ENCODE data around the gene PKD1.
A peak's percentile ranks its signal among the peaks of the same experiment; 100 is the strongest.

The PKD1 gene

DNA sequence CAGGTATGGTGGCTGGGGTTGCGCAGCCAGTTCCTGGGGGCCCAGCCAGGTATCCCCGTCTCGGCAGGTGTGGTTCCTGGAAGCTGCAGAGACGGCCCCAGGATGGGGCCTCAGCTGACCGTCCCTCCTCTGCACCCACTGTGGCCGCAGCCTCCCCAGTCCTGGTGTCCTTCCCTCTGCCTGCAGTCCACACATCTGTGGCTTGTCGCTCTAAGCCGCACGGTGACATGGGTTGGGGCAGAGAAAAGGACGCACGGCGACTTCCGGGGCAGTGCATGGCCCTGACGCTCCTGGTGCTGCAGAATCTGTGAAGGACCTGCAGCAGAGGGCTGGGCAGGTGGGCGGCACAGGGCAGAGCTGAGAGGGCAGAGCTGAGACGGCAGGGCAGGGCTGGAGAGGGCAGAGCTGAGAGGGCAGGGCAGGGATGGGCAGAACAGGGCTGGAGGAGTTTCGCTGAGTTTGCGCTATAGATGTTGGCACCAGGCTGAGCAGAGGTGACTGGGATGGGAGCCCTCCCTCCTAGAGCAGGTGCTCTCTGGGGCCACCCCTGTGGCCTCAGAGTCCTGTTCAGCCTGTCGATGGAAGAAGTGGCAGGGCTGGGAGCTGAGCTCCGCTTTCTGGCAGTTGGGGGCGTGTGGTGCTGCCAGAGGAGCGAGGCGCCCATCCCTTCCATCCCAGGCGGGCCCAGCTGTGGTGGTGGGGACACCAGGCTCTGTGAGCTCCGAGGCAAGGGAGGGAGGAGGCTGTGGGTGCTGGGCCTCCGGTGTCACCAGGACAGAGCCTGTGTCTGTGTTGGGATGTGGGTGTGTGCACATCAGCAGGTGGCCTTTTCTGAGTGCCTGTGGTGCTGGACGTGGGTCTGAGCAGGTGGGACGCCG, 64.9 kb downstream of the PKD1 start:
- DNase-seq = no peak

DNA sequence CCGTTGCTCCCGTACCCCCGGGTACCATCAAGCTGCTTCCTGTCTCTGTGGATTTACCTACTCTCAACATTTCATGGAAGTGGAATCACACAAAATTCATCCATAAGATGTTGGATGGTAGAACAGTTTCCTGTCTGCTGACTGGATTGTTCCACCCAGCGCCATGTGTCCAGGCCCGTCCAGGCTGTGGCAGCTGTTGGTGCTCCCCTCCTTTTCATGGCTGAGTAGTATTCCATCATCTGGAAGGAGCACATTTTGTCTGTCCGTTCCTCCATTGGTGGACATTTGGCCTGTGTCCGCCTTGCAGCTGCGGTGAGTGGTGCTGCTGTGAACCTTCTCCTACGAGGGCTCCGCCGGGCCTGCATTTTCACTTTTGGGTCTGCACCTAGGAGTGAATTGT, 69.6 kb downstream of the PKD1 start:
- DNase-seq = no peak

DNA sequence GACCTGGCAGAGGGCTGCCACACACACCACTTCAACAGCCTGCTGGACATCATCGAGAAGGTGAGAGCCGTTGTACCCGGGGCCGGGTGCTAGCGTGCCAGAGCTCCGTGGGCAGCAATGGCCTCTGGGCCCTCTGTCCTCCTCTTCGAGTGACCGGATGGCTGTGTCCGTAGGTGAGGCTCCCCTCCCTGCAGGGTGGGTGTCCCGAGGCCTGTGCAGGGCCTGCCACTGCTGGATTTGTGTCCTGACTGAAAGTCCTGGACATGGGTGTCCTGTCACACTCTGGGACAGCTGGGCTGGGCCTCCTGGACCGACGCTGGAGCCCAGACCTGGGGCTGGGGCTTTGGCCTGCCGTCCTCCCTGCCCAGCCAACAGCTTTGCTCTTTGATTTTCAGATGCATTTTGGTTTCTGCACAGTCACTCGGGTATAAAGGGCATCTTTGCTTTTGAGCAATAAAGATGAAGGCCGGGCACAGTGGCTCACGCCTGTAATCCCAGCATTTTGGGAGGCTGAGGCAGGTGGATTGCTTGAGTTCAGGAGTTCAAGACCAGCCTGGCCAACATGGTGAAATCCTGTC, 71.2 kb downstream of the PKD1 start:
- no peak for DNase-seq

- no peak for DNase-seq
Measured at GRCh38 chr16:2063861-2064260, 71.8 kb downstream of the PKD1 start.

DNA sequence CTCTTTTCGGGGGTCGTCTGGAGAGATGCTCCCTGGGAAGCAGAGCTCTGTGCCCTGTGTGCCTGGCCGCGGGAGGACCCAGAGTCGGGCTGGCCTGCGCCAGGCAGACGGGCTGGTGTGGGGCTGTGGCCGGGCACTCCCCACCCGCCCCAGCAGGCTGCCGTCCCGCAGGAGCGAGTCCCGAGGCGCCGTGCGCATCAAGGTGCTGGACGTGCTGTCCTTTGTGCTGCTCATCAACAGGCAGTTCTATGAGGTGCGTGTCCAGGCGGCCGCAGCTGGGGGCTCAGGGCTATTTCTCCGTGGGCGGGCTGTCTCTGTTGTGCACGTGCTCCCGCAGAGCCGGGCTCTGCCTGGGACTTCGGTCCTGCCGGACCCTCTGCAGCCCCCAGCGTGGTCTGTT, 72.9 kb downstream of the PKD1 start:
- no peak for DNase-seq

DNA sequence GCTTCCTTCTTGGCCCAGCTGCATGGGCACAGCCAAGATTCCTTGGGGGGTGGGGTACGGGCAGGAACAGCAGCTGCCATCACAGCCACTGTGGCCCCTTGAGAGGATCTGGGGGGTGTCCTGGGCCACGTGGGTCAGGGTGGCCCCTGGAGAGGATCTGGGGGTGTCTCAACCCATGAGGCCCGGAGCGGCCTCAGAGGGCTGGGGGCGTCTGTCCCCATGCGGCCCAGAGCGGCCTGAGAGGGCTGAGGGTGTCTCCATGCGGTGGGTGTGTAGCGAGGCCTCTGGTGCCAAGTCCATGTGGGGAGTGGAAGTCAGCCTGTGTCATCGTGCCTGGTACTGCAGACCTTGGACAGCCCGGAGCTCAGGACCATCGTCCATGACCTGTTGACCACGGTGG, 74.2 kb downstream of the PKD1 start:
- no peak for DNase-seq

DNA sequence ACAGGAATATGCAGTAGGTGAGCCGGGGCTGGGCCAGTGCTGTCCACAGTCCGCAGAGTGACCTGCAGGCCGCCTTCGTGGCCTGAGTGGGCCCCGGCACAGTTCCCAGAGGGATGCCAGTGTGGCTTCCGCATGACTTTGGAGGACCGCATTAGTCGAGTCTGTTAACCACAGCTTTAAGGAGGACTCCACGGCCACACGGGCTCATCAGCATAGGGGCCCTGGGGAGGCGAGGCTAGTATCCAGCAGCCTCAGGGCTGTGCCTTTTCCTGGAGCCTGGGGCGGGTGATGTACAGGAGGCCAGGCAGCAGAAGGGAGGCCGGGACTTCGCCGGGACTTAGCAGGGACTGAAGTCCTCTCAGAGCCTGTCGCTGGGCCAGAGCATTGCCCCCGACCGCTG, 74.7 kb downstream of the PKD1 start:
- no peak for DNase-seq

DNA sequence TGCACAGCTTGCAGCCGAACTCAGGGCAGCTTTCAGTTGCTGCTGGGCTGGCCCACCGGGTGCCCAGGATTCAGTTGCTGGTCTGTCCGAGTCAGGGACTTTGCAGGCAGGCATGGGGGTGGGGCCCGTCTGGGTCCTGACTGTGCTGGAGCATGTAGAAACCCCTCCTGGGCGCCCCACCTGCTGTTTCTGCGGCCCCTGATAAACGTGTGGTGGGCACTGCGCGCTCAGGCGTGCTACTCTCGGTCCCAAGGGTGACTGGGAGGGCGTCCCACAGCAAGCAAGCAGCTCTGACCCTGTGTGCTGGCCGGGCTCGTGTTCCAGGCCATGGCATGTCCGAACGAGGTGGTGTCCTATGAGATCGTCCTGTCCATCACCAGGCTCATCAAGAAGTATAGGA, 75.4 kb downstream of the PKD1 start:
- DNase-seq = no peak

DNA sequence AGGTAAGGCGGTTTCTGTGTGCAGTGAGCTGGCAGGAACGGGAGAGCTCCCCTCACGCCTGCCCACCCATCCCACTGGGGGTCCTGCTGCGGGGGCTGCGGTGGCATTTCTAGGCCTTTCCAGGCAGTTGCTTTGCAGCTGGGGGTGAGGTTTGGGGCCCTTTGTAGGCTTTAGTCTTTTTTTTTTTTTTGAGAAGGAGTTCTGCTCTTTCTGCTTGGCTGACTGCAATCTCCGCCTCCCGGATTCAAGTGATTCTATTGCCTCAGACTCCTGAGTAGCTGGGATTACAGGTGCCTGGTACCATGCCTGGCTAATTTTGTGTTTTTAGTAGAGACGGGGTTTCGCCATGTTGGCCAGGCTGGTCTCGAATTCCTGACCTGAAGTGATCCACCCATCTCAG, 76.8 kb downstream of the PKD1 start:
- no peak for DNase-seq

DNA sequence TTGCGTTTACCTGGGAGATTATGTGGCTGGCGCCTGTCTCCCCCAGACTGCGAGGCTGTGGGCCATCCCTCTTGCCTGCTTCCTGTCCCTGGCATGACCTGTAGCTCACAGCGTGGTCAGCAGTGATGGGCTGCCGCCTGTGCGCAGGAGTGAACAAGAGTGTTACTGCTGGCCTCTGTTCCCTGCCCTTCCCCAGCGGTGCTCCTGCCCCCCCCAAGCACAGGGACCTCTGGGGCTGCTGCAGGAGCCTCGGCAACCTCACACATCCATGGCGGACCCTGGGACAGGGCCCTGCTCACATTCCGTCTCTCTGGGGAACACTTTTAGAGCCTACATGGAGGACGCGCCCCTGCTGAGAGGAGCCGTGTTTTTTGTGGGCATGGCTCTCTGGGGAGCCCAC, 77.3 kb downstream of the PKD1 start:
- no peak for DNase-seq

GRCh38 chr16:2057438-2057837, 78.3 kb downstream of the PKD1 start:
- no peak for DNase-seq

DNA sequence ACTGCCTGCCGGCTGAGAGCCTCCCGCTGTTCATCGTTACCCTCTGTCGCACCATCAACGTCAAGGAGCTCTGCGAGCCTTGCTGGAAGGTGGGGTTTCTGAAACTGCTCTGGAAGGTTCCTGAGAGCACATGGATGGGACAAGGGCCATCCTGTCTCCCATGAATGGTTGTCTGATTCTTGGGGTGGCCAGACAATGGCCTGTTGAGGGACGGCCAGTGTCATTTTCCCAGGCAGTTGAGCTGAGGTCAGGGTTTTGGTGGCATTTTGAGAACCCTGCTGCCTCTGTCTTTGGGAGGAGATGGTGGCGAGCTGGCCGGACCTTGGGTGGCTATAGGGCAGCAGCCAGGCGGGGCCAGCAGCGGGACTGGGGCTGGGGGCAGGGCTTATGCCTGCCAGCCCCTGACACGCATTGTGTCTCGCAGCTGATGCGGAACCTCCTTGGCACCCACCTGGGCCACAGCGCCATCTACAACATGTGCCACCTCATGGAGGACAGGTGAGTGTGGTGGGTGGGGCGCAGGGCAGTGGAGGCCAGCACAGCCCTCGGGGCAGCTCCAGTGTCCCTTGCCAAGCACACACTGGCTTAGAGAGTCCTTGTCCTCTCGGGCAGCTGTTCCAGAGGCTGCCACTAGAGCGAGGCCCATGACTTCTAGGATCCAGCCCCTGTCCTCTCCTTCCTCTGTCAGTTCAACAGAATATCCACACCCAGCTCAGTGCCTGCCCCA, 78.9 kb downstream of the PKD1 start:
- DNase-seq = no peak

DNA sequence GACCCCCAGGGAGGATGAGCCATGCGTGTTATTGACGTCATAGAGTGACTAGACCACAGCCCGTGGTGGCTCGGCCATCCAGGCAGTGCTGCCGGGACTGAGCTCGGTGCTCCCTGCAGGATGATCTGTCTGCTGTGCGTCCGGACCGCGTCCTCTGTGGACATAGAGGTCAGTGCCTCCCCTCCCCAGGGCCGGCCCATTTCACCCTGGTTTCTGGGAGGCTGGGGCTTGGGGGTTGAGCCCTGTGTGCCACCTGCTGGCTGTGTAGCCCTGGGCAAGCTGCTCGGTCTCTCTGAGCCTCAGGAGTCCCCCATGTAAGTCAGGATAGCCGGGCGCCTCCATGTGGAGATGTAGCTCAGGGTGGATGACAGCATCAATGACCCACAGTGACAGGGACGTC, 79.6 kb downstream of the PKD1 start:
- no peak for DNase-seq

- peak; percentile 79 for DNase-seq
Measured at GRCh38 chr16:2054543-2055245, 81.0 kb downstream of the PKD1 start.

GRCh38 chr16:2053897-2054296, 81.8 kb downstream of the PKD1 start:
- DNase-seq = no peak

- DNase-seq = no peak
Measured at GRCh38 chr16:2053211-2053610, 82.5 kb downstream of the PKD1 start.

DNA sequence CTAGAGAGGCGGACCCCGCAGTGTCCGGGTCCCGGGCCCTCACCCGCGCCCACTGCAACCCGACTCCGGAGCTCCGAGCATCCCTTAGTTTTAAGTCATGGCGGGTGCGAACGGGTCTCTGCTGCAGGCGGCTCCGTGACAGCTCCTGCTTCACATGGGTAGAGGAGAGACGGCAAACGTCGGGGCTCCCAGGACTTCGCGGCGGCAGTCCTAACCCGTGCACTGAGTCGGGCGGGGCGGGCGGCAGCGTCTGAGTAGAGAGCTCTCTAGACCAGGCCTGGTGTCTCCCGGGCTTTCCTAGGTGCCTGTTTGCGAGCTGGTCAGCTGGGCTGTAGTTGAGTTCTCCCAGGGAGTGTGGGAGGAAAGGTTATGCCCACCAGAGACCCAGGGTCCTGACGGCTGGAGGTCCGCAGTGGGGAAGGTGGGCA, 87.6 kb downstream of the PKD1 start:
- DNase-seq = no peak

DNA sequence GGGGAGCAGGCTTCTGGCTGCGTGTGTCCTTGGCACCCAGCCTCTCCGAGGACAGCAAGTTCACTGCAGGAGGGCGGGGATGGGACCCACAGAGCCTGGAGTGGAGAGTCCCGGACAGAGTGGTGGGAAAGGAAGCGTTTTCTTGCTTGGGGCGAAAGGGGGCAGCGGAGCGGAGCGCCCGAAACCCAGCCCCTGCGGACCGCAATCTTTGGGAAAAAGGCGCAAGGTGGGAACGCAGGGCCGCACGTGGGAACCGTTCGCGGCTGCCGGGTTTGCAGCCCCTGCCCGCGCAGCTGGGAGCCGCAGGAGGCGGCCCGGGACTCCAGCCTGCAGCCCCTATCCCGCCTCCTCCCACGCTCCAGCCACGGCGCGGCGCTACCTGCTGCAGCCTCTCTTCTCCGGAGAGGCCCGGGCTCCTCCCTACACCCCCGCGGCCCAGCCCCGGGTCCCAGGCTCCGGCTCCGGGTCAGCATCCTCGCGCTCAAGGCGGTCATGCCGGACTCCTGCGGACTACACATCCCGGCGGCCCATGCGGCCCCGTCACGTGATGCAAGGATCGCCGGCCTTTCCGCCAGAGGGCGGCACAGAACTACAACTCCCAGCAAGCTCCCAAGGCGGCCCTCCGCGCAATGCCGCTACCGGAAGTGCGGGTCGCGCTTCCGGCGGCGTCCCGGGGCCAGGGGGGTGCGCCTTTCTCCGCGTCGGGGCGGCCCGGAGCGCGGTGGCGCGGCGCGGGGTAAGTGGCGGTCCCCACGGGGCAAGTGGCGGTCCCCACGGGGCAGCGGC, 88.2 kb downstream of the PKD1 start, which contains the start of the genes NTHL1 and TSC2:
NTHL1 (minus strand) TSS at position 505 of the 786 bp plus-strand sequence; CDS start at position 494, 11 bp downstream.
TSC2 (plus strand) TSS at position 656 of the 786 bp plus-strand sequence. CDS start 631 bp downstream, outside the sequence.
- peak; percentile 79 for DNase-seq

- DNase-seq = peak; percentile 19
Measured at GRCh38 chr16:2046893-2047329, 88.8 kb downstream of the PKD1 start.

GRCh38 chr16:2045965-2046892, 89.5 kb downstream of the PKD1 start:
- DNase-seq = no peak

DNA sequence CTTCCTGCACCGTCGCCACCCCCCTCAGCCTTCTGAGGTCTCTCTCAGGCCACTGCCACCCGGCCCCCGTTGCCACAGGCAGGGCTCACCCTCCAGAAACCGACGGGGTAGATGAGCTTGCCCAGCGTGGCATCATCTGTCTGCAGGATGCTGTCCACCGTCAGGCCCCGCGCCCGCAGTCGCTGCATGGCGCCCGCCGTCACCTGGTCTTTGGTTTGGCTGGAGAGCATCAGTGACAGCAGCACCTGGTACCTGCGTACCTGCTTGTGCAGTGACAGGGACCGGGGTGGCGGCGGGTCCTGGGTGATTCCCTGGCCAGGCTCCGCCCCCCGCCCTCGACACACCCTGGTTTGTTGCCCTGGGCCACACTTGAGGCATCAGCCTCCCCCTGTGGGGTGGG, 91.2 kb downstream of the PKD1 start:
- no peak for DNase-seq
